ENCODE data around the gene IGFBP4.

IGFBP4 gene

DNA sequence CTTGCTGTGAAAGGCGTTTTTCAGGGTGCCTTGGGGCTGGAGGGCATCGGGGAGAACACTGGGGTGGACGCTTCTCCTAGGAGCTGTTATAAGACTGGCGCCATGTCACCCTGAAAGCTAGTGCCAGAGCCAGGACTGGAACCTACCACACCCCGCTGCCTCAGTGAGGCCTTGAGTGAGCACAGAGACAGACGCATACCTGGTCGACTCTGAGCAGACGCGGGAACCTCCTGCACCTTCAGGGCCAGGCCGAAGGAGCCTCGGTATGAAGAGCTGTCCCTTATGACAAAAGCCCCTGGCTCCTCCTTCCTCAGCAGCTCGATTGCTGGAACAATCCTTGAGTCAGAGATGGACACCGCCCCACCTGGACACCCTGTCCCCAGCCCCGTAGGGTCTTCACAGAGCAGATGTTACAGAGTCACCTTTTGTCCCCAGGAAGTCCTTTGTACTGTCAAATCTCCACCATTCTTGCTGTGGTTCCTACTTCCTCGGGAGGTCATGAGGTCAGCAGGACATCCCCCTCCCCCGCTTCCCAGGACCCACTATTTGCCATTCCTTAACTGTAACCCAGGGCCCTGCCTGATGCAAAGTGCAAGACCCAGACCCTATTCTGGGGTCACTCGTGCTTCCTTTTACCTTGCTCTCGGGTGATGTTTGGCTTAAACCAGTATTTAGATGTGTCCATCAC lies 41.2 kb downstream of the IGFBP4 start:
- DNase-seq (ENCODE audit: low read depth) = no peak
- H3K4me3 ChIP-seq (ENCODE audit: low read depth, low read length) = no peak overlapping the region

DNA sequence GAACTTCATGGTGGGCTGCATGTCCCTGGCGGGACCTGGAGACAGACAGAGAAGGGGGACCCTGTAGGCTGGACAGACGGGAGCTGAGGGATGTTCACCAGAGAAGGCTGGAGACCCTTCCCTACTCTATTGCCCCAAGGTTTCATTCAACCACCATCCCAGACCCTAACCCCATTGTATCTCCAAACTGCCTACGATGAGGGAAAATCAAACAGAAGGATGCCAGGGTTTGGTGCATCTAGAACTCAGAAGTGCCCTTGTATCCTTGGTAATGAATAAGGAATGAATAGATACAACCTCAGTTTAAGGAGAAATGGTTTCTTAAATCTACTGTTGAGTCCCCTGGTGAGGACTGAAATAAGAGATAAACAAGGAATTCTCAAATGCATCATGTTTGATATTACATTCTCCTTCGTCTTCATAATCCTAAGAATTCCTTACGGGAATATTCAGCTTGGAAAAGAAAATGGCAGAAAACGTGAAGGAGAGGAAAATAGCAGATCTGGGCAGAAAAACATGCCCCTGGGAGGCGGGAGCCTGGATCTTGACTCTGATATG lies 41.8 kb downstream of the IGFBP4 start:
- no peak for DNase-seq (ENCODE audit: low read depth)
- TF ChIP-seq, protein P1, sequence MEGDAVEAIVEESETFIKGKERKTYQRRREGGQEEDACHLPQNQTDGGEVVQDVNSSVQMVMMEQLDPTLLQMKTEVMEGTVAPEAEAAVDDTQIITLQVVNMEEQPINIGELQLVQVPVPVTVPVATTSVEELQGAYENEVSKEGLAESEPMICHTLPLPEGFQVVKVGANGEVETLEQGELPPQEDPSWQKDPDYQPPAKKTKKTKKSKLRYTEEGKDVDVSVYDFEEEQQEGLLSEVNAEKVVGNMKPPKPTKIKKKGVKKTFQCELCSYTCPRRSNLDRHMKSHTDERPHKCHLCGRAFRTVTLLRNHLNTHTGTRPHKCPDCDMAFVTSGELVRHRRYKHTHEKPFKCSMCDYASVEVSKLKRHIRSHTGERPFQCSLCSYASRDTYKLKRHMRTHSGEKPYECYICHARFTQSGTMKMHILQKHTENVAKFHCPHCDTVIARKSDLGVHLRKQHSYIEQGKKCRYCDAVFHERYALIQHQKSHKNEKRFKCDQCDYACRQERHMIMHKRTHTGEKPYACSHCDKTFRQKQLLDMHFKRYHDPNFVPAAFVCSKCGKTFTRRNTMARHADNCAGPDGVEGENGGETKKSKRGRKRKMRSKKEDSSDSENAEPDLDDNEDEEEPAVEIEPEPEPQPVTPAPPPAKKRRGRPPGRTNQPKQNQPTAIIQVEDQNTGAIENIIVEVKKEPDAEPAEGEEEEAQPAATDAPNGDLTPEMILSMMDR (IDR thresholded peaks at IDR 0.05; ENCODE audit: insufficient read depth, low read depth, low read length, missing control alignments) = no peak
- no peak overlapping the region for H3K4me3 ChIP-seq (ENCODE audit: low read depth, low read length)

More for the DNA sequence above, 41.2 kb downstream of the IGFBP4 start:
- TF ChIP-seq, protein P1 (IDR thresholded peaks at IDR 0.05; ENCODE audit: insufficient read depth, low read depth, low read length, missing control alignments) = no peak

DNA sequence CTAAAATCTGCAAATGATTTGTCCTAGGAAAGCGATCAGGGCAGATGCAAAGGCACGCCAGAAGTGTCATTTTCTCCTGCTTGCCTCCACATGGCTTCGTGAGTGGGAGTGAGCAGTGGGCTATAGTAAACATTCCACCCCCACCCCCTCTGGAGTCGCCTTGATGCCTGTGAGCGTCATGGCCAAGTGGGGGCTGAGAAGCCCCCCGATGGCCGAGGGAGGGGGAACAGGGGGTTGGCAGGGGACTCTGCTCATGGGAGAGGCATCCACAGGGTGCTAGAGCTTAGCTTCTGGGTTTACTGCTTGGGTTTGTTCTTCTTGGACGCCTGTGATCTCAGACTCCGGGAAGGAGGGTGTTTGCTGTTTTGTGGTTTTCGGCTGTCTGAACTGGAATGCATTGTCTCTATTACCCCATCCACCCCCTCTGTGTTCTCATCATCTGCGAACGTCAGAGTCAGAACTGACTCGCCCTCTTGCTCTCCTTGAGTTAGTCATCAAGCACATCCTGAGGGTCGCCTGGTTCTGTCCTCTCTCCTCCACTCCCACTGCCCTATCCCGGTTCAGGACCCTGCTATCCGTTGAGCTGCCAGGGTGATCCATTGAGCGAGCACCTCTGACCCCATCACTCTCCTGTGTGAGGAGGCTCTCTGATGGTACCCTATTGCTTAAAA lies 42.7 kb downstream of the IGFBP4 start:
- H3K4me3 ChIP-seq (ENCODE audit: low read depth, low read length) = no peak overlapping the region
- DNase-seq (ENCODE audit: low read depth) = no peak
- TF ChIP-seq, protein P1 (IDR thresholded peaks at IDR 0.05; ENCODE audit: insufficient read depth, low read depth, low read length, missing control alignments) = no peak

DNA sequence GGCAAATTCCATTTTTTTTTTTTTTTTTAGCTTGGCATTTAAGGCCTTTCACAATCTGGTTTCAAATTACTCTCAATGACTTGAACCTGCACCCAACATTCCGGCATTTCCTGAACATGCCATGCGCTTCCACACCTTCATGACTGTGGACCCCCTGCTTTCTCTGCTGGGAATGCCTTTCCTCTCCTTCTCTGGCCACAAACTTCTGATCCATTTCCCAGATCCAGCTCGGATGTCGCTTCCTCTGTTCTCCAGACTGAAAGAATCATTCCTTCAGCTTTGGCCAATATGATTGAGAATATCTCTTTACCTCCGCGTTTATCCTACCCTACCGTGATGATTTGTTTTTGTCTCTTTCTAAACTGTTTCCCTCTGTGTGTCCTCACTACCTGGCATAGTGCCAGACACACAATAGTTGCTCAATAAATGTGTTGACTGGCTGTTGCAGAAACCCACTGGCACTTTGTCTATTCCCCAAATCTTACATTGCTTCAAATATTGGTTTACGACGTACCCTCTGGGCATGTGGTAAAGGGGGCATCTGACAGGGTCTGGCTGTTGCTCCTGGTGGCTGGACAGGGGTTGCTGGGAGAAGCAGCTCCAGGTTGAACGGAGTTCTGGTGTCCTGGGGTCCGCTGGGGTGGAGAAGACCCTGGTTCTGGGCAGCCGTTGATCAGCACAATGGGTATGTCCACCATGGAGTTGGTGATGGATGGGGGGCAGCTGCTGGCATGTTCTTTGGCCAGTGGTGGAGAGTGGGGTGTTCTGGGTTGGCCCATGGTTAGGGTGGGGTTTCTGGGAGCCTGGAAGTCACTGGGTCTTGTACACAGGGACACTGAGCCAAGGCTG lies 43.5 kb downstream of the IGFBP4 start:
- DNase-seq (ENCODE audit: low read depth) = no peak
- H3K4me3 ChIP-seq (ENCODE audit: low read depth, low read length) = no peak overlapping the region
- TF ChIP-seq, protein P1 (IDR thresholded peaks at IDR 0.05; ENCODE audit: insufficient read depth, low read depth, low read length, missing control alignments) = no peak

DNA sequence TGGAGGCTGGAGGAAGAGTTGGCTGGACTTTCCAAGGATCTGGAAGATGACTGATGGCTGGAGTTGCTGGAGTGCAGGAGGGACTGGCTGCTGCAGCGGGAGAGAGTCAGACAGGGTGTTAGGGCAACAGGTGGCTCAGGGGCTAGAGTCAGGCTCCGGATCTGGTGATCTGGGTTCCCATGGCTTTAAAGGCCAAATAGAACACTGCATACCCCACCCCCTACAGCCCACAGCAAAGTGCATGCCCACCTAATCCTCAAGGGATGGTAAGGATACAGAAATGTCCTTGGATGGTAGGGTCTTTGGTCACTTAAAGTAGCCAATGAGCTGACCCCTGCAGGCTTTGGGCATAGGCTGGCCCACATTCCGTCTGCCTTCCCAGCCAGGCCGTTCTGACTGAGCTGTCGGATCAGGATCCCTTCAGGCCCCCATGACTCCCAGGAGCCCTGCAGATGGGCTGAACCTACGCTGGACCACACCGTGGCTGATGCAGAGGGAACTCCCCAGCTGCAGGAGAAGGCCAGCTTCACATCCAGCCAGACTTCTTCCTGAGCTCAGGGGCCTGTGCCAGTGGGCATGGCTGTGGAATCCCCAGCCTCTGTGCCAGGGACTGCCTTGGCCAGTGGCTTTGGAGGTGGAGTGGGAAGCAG lies 44.2 kb downstream of the IGFBP4 start:
- no peak for DNase-seq (ENCODE audit: low read depth)
- TF ChIP-seq, protein P1 (IDR thresholded peaks at IDR 0.05; ENCODE audit: insufficient read depth, low read depth, low read length, missing control alignments) = no peak
- no peak overlapping the region for H3K4me3 ChIP-seq (ENCODE audit: low read depth, low read length)

DNA sequence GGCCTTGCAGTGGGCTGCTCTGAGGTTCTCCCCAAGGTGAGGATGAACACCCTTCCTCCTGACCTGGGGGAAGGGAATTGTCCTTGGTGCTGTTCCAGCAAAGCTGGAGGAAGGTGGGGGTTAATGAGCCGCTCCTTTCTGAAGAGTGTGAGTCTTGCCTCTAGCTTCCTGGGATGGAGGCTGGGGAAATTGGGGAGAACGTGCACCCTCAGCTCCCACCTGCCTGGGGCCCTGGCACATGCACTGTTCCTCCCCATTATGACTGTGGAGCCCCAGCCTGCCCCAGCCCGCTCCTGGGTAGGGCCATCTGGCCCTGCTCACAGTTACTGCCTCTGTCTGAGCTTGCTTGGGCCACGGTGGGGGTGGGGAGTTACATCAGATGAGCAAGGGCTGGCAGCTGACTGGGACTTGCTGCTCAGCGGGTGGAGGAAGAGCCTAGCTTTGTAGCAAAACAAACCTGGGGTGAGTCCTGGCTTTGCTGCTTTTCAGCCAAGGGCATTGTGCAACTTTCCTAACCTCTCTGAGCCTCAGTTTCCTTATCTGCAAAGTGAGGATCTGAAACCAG lies 47.1 kb downstream of the IGFBP4 start:
- TF ChIP-seq, protein P1 (IDR thresholded peaks at IDR 0.05; ENCODE audit: insufficient read depth, low read depth, low read length, missing control alignments) = no peak
- H3K4me3 ChIP-seq (ENCODE audit: low read depth, low read length) = no peak overlapping the region
- DNase-seq (ENCODE audit: low read depth) = no peak

All from GM12865 (cell line).